Panc1 (cell line): ENCODE measurements around the gene STAB2. TPM values are rescaled to one million over a fixed set of nuclear protein-coding genes. Genes with fewer than 3 reads are reported as not detected.

Source experiments
- ATAC-seq: fragments of 200-7000 bp; cut with Tn5 transposase; 2 replicates; pipeline ENCODE4 v1.9.1; 2020; ENCODE audit warnings: mild to moderate bottlenecking, moderate library complexity
- BruUV-seq: library from RNA; stranded (reverse); fragments of 400-500 nt; replicated peaks from 2 replicates; lab custom pipeline; 2021; lab: Mats Ljungman, UMichigan
- CTCF ChIA-PET: fragments of 300-600 bp; sonication (Branson Sonifier 250); formaldehyde crosslinking; loops from one replicate; lab custom pipeline; 2022; ENCODE audit warnings: antibody characterized with exemption; lab: Charles Lee
- POLR2A ChIA-PET: fragments of 300-600 bp; sonication (Branson Sonifier 250); formaldehyde crosslinking; loops from one replicate; lab custom pipeline; 2022; ENCODE audit warnings: antibody characterized with exemption; lab: Charles Lee
- DNase-seq: peaks from one replicate; pipeline ENCODE4 v3.0.0-alpha.2; 2010; ENCODE audit warnings: low read depth, low spot score
- H3K27ac ChIP-seq: 2 replicates; pipeline ENCODE4 v1.5.1; 2011; ENCODE audit warnings: mild to moderate bottlenecking, low read length, inconsistent platforms
- H3K27me3 ChIP-seq: fragments of 200-500 bp; sonication (Bioruptor generic); 2 replicates; pipeline ENCODE4 v1.6.0; 2014; ENCODE audit warnings: low read length, inconsistent platforms; ENCODE audit not compliant: control insufficient read depth, insufficient read depth
- H3K36me3 ChIP-seq: fragments of 200-500 bp; sonication (Bioruptor generic); 2 replicates; pipeline ENCODE4 v1.5.1; 2014; ENCODE audit warnings: inconsistent platforms, mild to moderate bottlenecking, low read length, moderate library complexity; ENCODE audit not compliant: control insufficient read depth, insufficient read depth
- H3K4me1 ChIP-seq: 2 replicates; pipeline ENCODE4 v1.5.1; 2011; ENCODE audit warnings: inconsistent platforms, mild to moderate bottlenecking, low read length, moderate library complexity; ENCODE audit not compliant: control insufficient read depth, insufficient read depth
- H3K4me3 ChIP-seq, 2 experiments: 2 replicates each; pipeline ENCODE4 v1.5.1; 2011 to 2012; ENCODE audit warnings: low read depth in 2 of 2, low read length in 2 of 2, mild to moderate bottlenecking in 2 of 2, inconsistent platforms in 1 of 2, moderate library complexity in 1 of 2
- H3K9me3 ChIP-seq: fragments of 200-500 bp; sonication (Bioruptor generic); 2 replicates; pipeline ENCODE4 v1.5.1; 2014; ENCODE audit warnings: low read depth, mild to moderate bottlenecking, inconsistent platforms, low read length, moderate library complexity; ENCODE audit not compliant: control insufficient read depth, insufficient read depth
- CTCF ChIP-seq: fragments of 450-650 bp; IDR thresholded peaks from 2 replicates; pipeline ENCODE4 v1.5.1; 2017; ENCODE audit warnings: mild to moderate bottlenecking
- POLR2AphosphoS5 ChIP-seq: IDR thresholded peaks from 2 replicates; pipeline ENCODE4 v1.6.1; 2012; ENCODE audit warnings: mild to moderate bottlenecking, low read depth, low read length, moderate library complexity
- REST ChIP-seq, 2 experiments: IDR thresholded peaks; 2 replicates each; pipeline ENCODE4 v1.6.1; 2011 to 2012; ENCODE audit warnings: low read depth in 2 of 2, control low read depth in 1 of 2, low read length in 1 of 2, mild to moderate bottlenecking in 1 of 2, moderate library complexity in 1 of 2; ENCODE audit not compliant: insufficient read depth in 1 of 2
- SIN3A ChIP-seq: IDR thresholded peaks from 2 replicates; pipeline ENCODE4 v1.6.1; 2012; ENCODE audit warnings: low read depth, mild to moderate bottlenecking, low read length, moderate library complexity, borderline replicate concordance; ENCODE audit not compliant: insufficient read depth
- TCF7L2 ChIP-seq: IDR thresholded peaks from 2 replicates; pipeline ENCODE4 v1.6.1; 2011; ENCODE audit warnings: mild to moderate bottlenecking, low read depth, low read length, inconsistent platforms
- in situ Hi-C: cut with HindIII; loops from 2 replicates; pipeline ENCODE4 v1.10.0; 2016; ENCODE audit warnings: low sequenced_read_pairs, low pct_unique_long_range_greater_than_20kb
- intact Hi-C: fragments of 100-400 bp; cut with micrococcal nuclease; formaldehyde crosslinking; loops from one replicate; pipeline ENCODE4 v1.10.0; 2022; ENCODE audit not compliant: unreplicated experiment
- total RNA-seq: library from RNA; stranded (reverse); gene quantifications from one replicate; pipeline ENCODE4 v1.2.1, GENCODE V29; 2021; ENCODE audit not compliant: unreplicated experiment

Gene STAB2
- total RNA-seq, 1 experiment from 2014 or later, result not detected

DNA sequence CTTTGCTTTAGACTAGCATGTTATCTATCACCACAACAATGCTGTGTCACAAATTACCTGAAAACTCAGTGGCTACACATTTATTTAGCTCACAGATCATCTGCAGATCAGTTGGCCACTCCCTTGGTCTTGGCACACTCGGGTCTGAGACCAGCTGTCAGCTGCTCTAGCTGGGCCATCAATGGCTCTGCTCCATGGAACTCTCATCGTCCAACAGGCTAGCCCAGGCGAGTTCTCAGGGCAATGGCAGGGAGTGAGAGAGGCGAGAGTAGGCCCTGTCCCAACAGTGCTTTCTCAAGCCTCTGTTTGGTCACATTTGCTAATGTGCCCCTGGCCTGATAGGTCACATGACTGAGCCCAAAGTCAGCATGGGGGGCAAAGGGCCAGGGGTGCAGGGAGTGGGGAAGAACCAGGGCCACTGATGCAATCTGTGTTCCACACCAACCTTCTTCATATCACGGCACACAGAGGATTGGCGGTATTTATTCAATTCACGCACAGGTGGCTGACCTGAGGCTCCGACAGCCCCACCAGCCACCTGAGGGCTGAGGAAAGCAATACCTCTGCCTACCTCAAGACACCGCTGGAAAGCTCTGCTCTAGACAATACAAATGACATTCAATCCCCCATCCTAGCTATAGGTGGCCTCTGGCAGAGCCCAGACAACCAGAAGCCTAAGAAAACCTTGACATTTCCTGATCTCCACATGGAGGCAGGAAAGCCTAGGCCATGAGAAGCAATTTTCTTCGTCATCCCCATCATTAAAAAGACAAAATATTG, 171.4 kb downstream of the STAB2 start:
- no TSS peak for BruUV-seq
- Histone ChIP-seq H3K36me3 (no peaks in the 10 kb centered on the region), H3K4me3 (no peak overlapping the region), H3K27ac (no peak overlapping the region), H3K4me1 (no peaks in the 10 kb centered on the region), H3K27me3 (no peaks in the 10 kb centered on the region), H3K9me3 (no peaks in the 10 kb centered on the region)
- ATAC-seq (peak; percentile 44; the same call in 1 of the 2 replicates), DNase-seq (no peak)
- TF ChIP-seq CTCF (no peak), SIN3A (no peak), REST (IDR thresholded peaks at IDR 0.05; ENCODE audit: insufficient read depth in 1 of 2, low read depth in 2 of 2, low read length in 1 of 2) (no peak), POLR2AphosphoS5 (no peak), TCF7L2 (no peak)
- in situ Hi-C loops (no loop called here), intact Hi-C loops (no loop called here)
- CTCF ChIA-PET, result no interaction called here
- POLR2A ChIA-PET, result no interaction called here

DNA sequence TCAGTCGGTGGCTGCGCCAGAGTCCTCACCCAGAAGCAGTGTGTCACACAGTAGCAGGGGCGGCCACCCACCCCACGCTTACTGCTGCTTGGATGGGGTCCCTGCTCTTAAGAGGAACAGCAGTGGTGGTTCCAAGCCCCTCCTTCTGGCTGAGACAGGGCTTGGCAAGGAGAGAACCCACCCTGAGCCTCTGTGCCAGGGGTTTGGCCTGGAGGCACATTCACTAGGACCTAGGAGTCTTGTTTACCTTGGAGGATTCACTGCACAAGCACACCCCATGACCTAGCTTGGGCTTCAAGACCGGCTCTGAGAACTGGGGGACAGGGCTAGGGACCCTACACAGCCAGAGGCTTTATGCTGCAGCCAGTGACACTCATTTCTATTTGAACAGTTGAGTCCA, 175.4 kb downstream of the STAB2 start:
- no peaks in the 10 kb centered on the region for H3K27me3 ChIP-seq
- intact Hi-C loops (no loop called here), in situ Hi-C loops (no loop called here)
- ChIA-PET POLR2A (no interaction called here), CTCF (no interaction called here)
- H3K27ac ChIP-seq, result no peak overlapping the region
- no TSS peak for BruUV-seq
- no peak overlapping the region for H3K4me3 ChIP-seq
- H3K36me3 ChIP-seq, result no peaks in the 10 kb centered on the region
- no peaks in the 10 kb centered on the region for H3K4me1 ChIP-seq
- ATAC-seq (no peak), DNase-seq (no peak)
- TF ChIP-seq REST (IDR thresholded peaks at IDR 0.05; ENCODE audit: insufficient read depth in 1 of 2, low read depth in 2 of 2, low read length in 1 of 2) (no peak), TCF7L2 (no peak), CTCF (no peak), SIN3A (no peak), POLR2AphosphoS5 (no peak)
- no peaks in the 10 kb centered on the region for H3K9me3 ChIP-seq
